GM12878 (cell line): ENCODE data around the gene FNDC3B. TPM values are rescaled to one million over a fixed set of nuclear protein-coding genes. Genes with fewer than 3 reads are reported as not detected.

Experiments
- ATAC-seq: fragments of 200-7000 bp; cut with Tn5 transposase; 3 replicates; pipeline ENCODE4 v1.9.1; 2020; ENCODE audit warnings: mild to moderate bottlenecking, moderate library complexity
- BruUV-seq: library from RNA; stranded (reverse); fragments of 400-500 nt; replicated peaks from 2 replicates; lab custom pipeline; 2021; lab: Mats Ljungman, UMichigan
- CTCF ChIA-PET: fragments of 300-600 bp; sonication (Branson Sonifier 250); formaldehyde crosslinking; extraction: SDS; loops from one replicate; lab custom pipeline; 2021; ENCODE audit warnings: inconsistent platforms; lab: Yijun Ruan, JAX
- POLR2A ChIA-PET: fragments of 350-600 bp; formaldehyde crosslinking; extraction: SDS; loops from one replicate; lab custom pipeline; 2021; ENCODE audit warnings: inconsistent platforms; lab: Charles Lee
- RAD21 ChIA-PET: fragments of 300-600 bp; sonication (Branson Sonifier 250); formaldehyde crosslinking; loops from one replicate; lab custom pipeline; 2023; ENCODE audit warnings: antibody characterized with exemption; ENCODE audit not compliant: unreplicated experiment; lab: Charles Lee
- SMC1A ChIA-PET: fragments of 300-600 bp; sonication (Branson Sonifier 250); formaldehyde crosslinking; loops from one replicate; lab custom pipeline; 2023; ENCODE audit not compliant: unreplicated experiment, uncharacterized antibody; lab: Charles Lee
- DNase-seq: peaks from one replicate; pipeline ENCODE4 v3.0.0-alpha.2; 2011; ENCODE audit warnings: low read depth, low spot score
- FAIRE-seq: peaks from 3 replicates; lab custom pipeline; 2011; peaks lifted over from hg19 to GRCh38; lab: Jason Lieb, UNC
- H2AFZ ChIP-seq: 2 replicates; pipeline ENCODE4 v1.6.0; 2011; ENCODE audit warnings: low read depth, low read length, control low read depth; ENCODE audit not compliant: control insufficient read depth
- H3K27ac ChIP-seq: 2 replicates; pipeline ENCODE4 v1.5.1; 2011; ENCODE audit warnings: control low read depth; ENCODE audit not compliant: control insufficient read depth, insufficient read depth
- H3K27me3 ChIP-seq, 2 experiments: replicated peaks in 1 of 2; 2 replicates each; pipeline versions ENCODE4 v1.6.0 to v1.6.1; 2011; ENCODE audit warnings: low read length in 1 of 2; ENCODE audit not compliant: control insufficient read depth in 2 of 2, insufficient read depth in 2 of 2
- H3K36me3 ChIP-seq, 2 experiments: 2 replicates each; pipeline ENCODE4 v1.5.1; 2011; ENCODE audit warnings: low read length in 1 of 2; ENCODE audit not compliant: control insufficient read depth in 2 of 2, insufficient read depth in 2 of 2
- H3K4me1 ChIP-seq: 2 replicates; pipeline ENCODE4 v1.6.1; 2011; ENCODE audit warnings: mild to moderate bottlenecking, low read length, moderate library complexity, mixed read lengths; ENCODE audit not compliant: control insufficient read depth, insufficient read depth
- H3K4me2 ChIP-seq: 2 replicates; pipeline ENCODE4 v1.6.0; 2011; ENCODE audit warnings: control low read depth; ENCODE audit not compliant: control insufficient read depth, insufficient read depth
- H3K4me3 ChIP-seq: fragments of 200-600 bp; sonication (generic); 2 replicates; pipeline ENCODE4 v1.5.1; 2016
- H3K79me2 ChIP-seq: 2 replicates; pipeline ENCODE4 v1.6.0; 2011; ENCODE audit warnings: low read length; ENCODE audit not compliant: control insufficient read depth, insufficient read depth
- H3K9ac ChIP-seq: 2 replicates; pipeline ENCODE4 v1.8.0; 2011; ENCODE audit warnings: low read length, control low read depth, mixed read lengths; ENCODE audit not compliant: control insufficient read depth, insufficient read depth
- H3K9me3 ChIP-seq: replicated peaks from 3 replicates; pipeline ENCODE4 v1.5.1; 2011; ENCODE audit warnings: mild to moderate bottlenecking, low read length; ENCODE audit not compliant: control insufficient read depth, insufficient read depth
- H4K20me1 ChIP-seq: 2 replicates; pipeline ENCODE4 v1.6.0; 2011; ENCODE audit not compliant: control insufficient read depth, insufficient read depth
- BACH1 ChIP-seq: fragments of 450-650 bp; IDR thresholded peaks from 2 replicates; pipeline ENCODE4 v1.6.1; 2017; ENCODE audit warnings: mild to moderate bottlenecking, borderline replicate concordance
- DPF2 ChIP-seq: fragments of 450-650 bp; IDR thresholded peaks from 2 replicates; pipeline ENCODE4 v1.6.1; 2017; ENCODE audit warnings: mild to moderate bottlenecking
- EGR1 ChIP-seq, 2 experiments: IDR thresholded peaks; 1 replicate in 1 of 2; 2 replicates in 1 of 2; pipeline ENCODE4 v1.6.1; 2011 to 2012; ENCODE audit warnings: low read depth in 2 of 2, low read length in 2 of 2, borderline replicate concordance in 1 of 2, mild to moderate bottlenecking in 1 of 2, moderate library complexity in 1 of 2
- JUND ChIP-seq: IDR thresholded peaks from 2 replicates; pipeline ENCODE4 v1.6.1; 2012; ENCODE audit warnings: low read depth, mild to moderate bottlenecking, low read length, improper control_type of control experiment, moderate library complexity
- KDM1A ChIP-seq: fragments of 200-600 bp; sonication (generic); IDR thresholded peaks from 2 replicates; pipeline ENCODE4 v1.6.1; 2016; ENCODE audit warnings: borderline replicate concordance
- MEF2A ChIP-seq: IDR thresholded peaks from 2 replicates; pipeline ENCODE4 v1.6.1; 2011; ENCODE audit warnings: low read depth, mild to moderate bottlenecking, low read length, moderate library complexity; ENCODE audit not compliant: insufficient read depth
- RCOR1 ChIP-seq: conservative IDR thresholded peaks from 2 replicates; pipeline ENCODE4 v1.6.1; 2012; ENCODE audit warnings: low read depth, low read length, improper control_type of control experiment
- RELB ChIP-seq: fragments of 450-650 bp; IDR thresholded peaks from 2 replicates; pipeline ENCODE4 v1.6.1; 2017; ENCODE audit warnings: low read depth, mild to moderate bottlenecking, moderate library complexity
- SMARCA5 ChIP-seq: fragments of 450-650 bp; IDR thresholded peaks from 2 replicates; pipeline ENCODE4 v1.6.1; 2017; ENCODE audit warnings: mild to moderate bottlenecking
- ZBED1 ChIP-seq: IDR thresholded peaks from 2 replicates; pipeline ENCODE4 v1.6.1; 2016; ENCODE audit warnings: borderline replicate concordance
- ZNF24 ChIP-seq: fragments of 450-650 bp; IDR thresholded peaks from 2 replicates; pipeline ENCODE4 v1.6.1; 2017; ENCODE audit warnings: antibody characterized with exemption, mild to moderate bottlenecking
- ZNF274 ChIP-seq: IDR thresholded peaks from one replicate; pipeline ENCODE4 v1.8.0; 2011; ENCODE audit not compliant: insufficient read length, insufficient read depth
- WGBS: methylation state at CpG from one replicate; pipeline ENCODE4 v1.1.6; 2016; ENCODE audit warnings: low lambda C conversion rate; ENCODE audit not compliant: insufficient replicate concordance, insufficient coverage; ENCODE audit errors: missing lambda C conversion rate; 5-methylcytosine and 5-hydroxymethylcytosine counted together
- in situ Hi-C: fragments of 300-500 bp; cut with MboI; formaldehyde crosslinking; loops from 9 replicates; pipeline ENCODE4 v1.14.3; 2018; ENCODE audit warnings: mixed read lengths
- intact Hi-C: fragments of 100-400 bp; cut with micrococcal nuclease; formaldehyde crosslinking; loops from one replicate; pipeline ENCODE4 v1.14.2; 2022; ENCODE audit not compliant: unreplicated experiment
- polyA plus RNA-seq, 11 experiments: library from polyadenylated mRNA; depleted of rRNA in 4 of 11; unstranded in 6 of 11; stranded (reverse) in 5 of 11; fragments of >200 nt; fragmentation: Nextera tagmentation in 4 of 11; fragmentation: Illumina TruSeq in 1 of 11; extraction: Ambion mirVana in 4 of 11; extraction: Trizol in 1 of 11; gene quantifications; 1 replicate in 1 of 11; 2 replicates in 10 of 11; pipeline versions ENCODE4 v1.2.1 to v1.2.3, GENCODE V29; 2011 to 2016; ENCODE audit warnings: inconsistent platforms in 2 of 11, missing spikeins in 2 of 11, low read depth in 1 of 11
- total RNA-seq, 4 experiments: library from RNA; depleted of rRNA in 3 of 4; stranded (reverse); fragments of >200 nt in 3 of 4; fragmentation: Illumina TruSeq in 1 of 4; extraction: Trizol in 1 of 4; gene quantifications; 2 replicates each; pipeline versions ENCODE4 v1.2.1 to v1.2.3, GENCODE V29; 2013 to 2021
- TF ChIP-seq, protein P1 (sequence below): fragments of 450-650 bp; IDR thresholded peaks from 2 replicates; pipeline ENCODE4 v1.6.1; 2016; ENCODE audit warnings: mild to moderate bottlenecking, moderate library complexity, borderline replicate concordance
- TF ChIP-seq, protein P2 (sequence below): IDR thresholded peaks from 2 replicates; pipeline ENCODE4 v1.6.1; 2012; ENCODE audit warnings: improper control_type of control experiment, low read depth, low read length; ENCODE audit not compliant: insufficient replicate concordance

Gene FNDC3B
- total and polyA plus RNA-seq, 10 of the 15 experiments (the other 5 are each of a cell fraction or from before 2014, with no cell fraction given), result 7.9 to 35.0 (median 18.5) TPM

GRCh38 chr3:172069478-172069877 is 30.1 kb downstream of the FNDC3B start:
- RAD21 ChIA-PET, result no interaction called here
- CTCF ChIA-PET, result interaction anchor here (1.3 kb wide), 1 partner anchor 12 kb away, joined by 3 read pairs; no protein-coding TSS in a partner anchor
- no TSS peak for BruUV-seq
- TF ChIP-seq DPF2 (no peak), ZBED1 (no peak), RCOR1 (no peak), MEF2A (no peak), KDM1A (no peak), BACH1 (no peak), JUND (no peak), ZNF24 (no peak), ZNF274 (no peak), RELB (no peak), EGR1 (IDR thresholded peaks at IDR 0.05; ENCODE audit: borderline replicate concordance in 1 of 2, low read depth in 2 of 2, low read length in 2 of 2) (no peak), SMARCA5 (no peak)
- TF ChIP-seq, protein P1, sequence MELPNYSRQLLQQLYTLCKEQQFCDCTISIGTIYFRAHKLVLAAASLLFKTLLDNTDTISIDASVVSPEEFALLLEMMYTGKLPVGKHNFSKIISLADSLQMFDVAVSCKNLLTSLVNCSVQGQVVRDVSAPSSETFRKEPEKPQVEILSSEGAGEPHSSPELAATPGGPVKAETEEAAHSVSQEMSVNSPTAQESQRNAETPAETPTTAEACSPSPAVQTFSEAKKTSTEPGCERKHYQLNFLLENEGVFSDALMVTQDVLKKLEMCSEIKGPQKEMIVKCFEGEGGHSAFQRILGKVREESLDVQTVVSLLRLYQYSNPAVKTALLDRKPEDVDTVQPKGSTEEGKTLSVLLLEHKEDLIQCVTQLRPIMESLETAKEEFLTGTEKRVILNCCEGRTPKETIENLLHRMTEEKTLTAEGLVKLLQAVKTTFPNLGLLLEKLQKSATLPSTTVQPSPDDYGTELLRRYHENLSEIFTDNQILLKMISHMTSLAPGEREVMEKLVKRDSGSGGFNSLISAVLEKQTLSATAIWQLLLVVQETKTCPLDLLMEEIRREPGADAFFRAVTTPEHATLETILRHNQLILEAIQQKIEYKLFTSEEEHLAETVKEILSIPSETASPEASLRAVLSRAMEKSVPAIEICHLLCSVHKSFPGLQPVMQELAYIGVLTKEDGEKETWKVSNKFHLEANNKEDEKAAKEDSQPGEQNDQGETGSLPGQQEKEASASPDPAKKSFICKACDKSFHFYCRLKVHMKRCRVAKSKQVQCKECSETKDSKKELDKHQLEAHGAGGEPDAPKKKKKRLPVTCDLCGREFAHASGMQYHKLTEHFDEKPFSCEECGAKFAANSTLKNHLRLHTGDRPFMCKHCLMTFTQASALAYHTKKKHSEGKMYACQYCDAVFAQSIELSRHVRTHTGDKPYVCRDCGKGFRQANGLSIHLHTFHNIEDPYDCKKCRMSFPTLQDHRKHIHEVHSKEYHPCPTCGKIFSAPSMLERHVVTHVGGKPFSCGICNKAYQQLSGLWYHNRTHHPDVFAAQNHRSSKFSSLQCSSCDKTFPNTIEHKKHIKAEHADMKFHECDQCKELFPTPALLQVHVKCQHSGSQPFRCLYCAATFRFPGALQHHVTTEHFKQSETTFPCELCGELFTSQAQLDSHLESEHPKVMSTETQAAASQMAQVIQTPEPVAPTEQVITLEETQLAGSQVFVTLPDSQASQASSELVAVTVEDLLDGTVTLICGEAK, result no peak
- TF ChIP-seq, protein P2, sequence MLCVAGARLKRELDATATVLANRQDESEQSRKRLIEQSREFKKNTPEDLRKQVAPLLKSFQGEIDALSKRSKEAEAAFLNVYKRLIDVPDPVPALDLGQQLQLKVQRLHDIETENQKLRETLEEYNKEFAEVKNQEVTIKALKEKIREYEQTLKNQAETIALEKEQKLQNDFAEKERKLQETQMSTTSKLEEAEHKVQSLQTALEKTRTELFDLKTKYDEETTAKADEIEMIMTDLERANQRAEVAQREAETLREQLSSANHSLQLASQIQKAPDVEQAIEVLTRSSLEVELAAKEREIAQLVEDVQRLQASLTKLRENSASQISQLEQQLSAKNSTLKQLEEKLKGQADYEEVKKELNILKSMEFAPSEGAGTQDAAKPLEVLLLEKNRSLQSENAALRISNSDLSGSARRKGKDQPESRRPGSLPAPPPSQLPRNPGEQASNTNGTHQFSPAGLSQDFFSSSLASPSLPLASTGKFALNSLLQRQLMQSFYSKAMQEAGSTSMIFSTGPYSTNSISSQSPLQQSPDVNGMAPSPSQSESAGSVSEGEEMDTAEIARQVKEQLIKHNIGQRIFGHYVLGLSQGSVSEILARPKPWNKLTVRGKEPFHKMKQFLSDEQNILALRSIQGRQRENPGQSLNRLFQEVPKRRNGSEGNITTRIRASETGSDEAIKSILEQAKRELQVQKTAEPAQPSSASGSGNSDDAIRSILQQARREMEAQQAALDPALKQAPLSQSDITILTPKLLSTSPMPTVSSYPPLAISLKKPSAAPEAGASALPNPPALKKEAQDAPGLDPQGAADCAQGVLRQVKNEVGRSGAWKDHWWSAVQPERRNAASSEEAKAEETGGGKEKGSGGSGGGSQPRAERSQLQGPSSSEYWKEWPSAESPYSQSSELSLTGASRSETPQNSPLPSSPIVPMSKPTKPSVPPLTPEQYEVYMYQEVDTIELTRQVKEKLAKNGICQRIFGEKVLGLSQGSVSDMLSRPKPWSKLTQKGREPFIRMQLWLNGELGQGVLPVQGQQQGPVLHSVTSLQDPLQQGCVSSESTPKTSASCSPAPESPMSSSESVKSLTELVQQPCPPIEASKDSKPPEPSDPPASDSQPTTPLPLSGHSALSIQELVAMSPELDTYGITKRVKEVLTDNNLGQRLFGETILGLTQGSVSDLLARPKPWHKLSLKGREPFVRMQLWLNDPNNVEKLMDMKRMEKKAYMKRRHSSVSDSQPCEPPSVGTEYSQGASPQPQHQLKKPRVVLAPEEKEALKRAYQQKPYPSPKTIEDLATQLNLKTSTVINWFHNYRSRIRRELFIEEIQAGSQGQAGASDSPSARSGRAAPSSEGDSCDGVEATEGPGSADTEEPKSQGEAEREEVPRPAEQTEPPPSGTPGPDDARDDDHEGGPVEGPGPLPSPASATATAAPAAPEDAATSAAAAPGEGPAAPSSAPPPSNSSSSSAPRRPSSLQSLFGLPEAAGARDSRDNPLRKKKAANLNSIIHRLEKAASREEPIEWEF, result no peak

More at GRCh38 chr3:172069478-172069877, 30.1 kb downstream of the FNDC3B start:
- intact Hi-C loops (no loop called here), in situ Hi-C loops (no loop called here)
- Histone ChIP-seq H3K79me2 (peaks cover 52% of the 10 kb centered on the region), H3K27ac (no peak overlapping the region), H3K9ac (no peak overlapping the region), H3K4me3 (no peak overlapping the region), H3K9me3 (peaks cover under 1% of the 10 kb centered on the region; the same call in 2 of the 3 replicates), H4K20me1 (no peaks in the 10 kb centered on the region; the same call in 1 of the 2 replicates), H3K36me3 (peaks cover 2 to 9% of the 10 kb centered on the region in 2 experiments; a peak in 2 of 4 replicates), H2AFZ (no peak overlapping the region), H3K4me2 (no peak overlapping the region), H3K4me1 (peaks cover 8% of the 10 kb centered on the region), H3K27me3 (no peaks in the 10 kb centered on the region)
- FAIRE-seq, result no peak
- ATAC-seq, result no peak
- DNase-seq, result no peak
- ChIA-PET POLR2A (no interaction called here), SMC1A (interaction anchor here (0.9 to 1.8 kb wide), 3 partner anchors 15 to 70 kb away, joined by 3 read pairs; no protein-coding TSS in a partner anchor)
- 61% methylated on average over 3 of the region's 3 CpGs for WGBS
